ENCODE measurements around the gene BRME1. TPM values are rescaled to one million over a fixed set of nuclear protein-coding genes. Genes with fewer than 3 reads are reported as not detected.
A peak's percentile ranks its signal among the peaks of the same experiment; 100 is the strongest.
"Not testable (repeated sequence)": the region's sequence is repeated elsewhere in the genome, so short reads cannot be mapped to it uniquely, and the experiment has no call there.

Gene BRME1
- total RNA-seq, 2 donors from 2014 or later: 5.1 to 10.5 TPM

GRCh38 chr19:13864667-13865570 lies 41.0 kb downstream of the BRME1 start:
- peaks cover 0 to 12% of the 10 kb centered on the region in 2 donors for H3K36me3 Mint-ChIP-seq
- H3K9me3 Mint-ChIP-seq: no peaks in the 10 kb centered on the region
- no peak for ATAC-seq
- DNase-seq (ENCODE audit: low spot score in 2 of 2): no peak
- no peak overlapping the region for H3K27ac Mint-ChIP-seq

- ATAC-seq (no peak), DNase-seq (ENCODE audit: low spot score in 2 of 2) (no peak)
- H3K9me3 Mint-ChIP-seq: no peaks in the 10 kb centered on the region
- H3K36me3 Mint-ChIP-seq: peaks cover 0 to 12% of the 10 kb centered on the region in 2 donors
- H3K27ac Mint-ChIP-seq: no peak overlapping the region
These were observed 41.8 kb downstream of the BRME1 start for GRCh38 chr19:13864046-13864666.

- peak; percentile 92 to 95 for ATAC-seq
- Mint-ChIP-seq H3K36me3 (peaks cover 0 to 12% of the 10 kb centered on the region in 2 donors), H3K27ac (peak overlapping the region; percentile 88 to 95), H3K9me3 (no peaks in the 10 kb centered on the region)
- DNase-seq (ENCODE audit: low spot score in 2 of 2): peak; percentile 90 to 94
These were observed 44.0 kb downstream of the BRME1 start for GRCh38 chr19:13861714-13862531.

- peak; percentile 4 to 11 for ATAC-seq
These were observed 44.6 kb downstream of the BRME1 start for GRCh38 chr19:13861392-13861713.

GRCh38 chr19:13860679-13861391 lies 45.1 kb downstream of the BRME1 start:
- ATAC-seq (no peak), DNase-seq (ENCODE audit: low spot score in 2 of 2) (no peak)
- Mint-ChIP-seq H3K36me3 (peaks cover 0 to 7% of the 10 kb centered on the region in 2 donors), H3K27ac (peak overlapping the region; percentile 88 to 95), H3K9me3 (no peaks in the 10 kb centered on the region)

More at GRCh38 chr19:13861392-13861713, 44.6 kb downstream of the BRME1 start:
- Mint-ChIP-seq H3K36me3 (peaks cover 0 to 8% of the 10 kb centered on the region in 2 donors), H3K27ac (peak overlapping the region; percentile 88 to 95), H3K9me3 (no peaks in the 10 kb centered on the region)
- DNase-seq (ENCODE audit: low spot score in 2 of 2): no peak

GRCh38 chr19:13859361-13859880 lies 46.5 kb downstream of the BRME1 start:
- H3K36me3 Mint-ChIP-seq: peaks cover 0 to 4% of the 10 kb centered on the region in 2 donors
- no peaks in the 10 kb centered on the region for H3K9me3 Mint-ChIP-seq
- peak overlapping the region in 1 of 2 donors; percentile 12 for H3K27ac Mint-ChIP-seq
- DNase-seq (ENCODE audit: low spot score in 2 of 2) (no peak), ATAC-seq (no peak)

- no peak for ATAC-seq
- Mint-ChIP-seq H3K9me3 (no peaks in the 10 kb centered on the region), H3K36me3 (no peaks in the 10 kb centered on the region), H3K27ac (no peak overlapping the region)
- DNase-seq (ENCODE audit: low spot score in 2 of 2): no peak
These were observed 49.4 kb downstream of the BRME1 start for GRCh38 chr19:13856497-13856896.

- H3K9me3 Mint-ChIP-seq, H3K36me3 Mint-ChIP-seq: not testable (repeated sequence)
These were observed 53.7 kb downstream of the BRME1 start for GRCh38 chr19:13852171-13852707.

GRCh38 chr19:13851734-13852114 lies 54.2 kb downstream of the BRME1 start:
- peak overlapping the region in 1 of 2 donors; percentile 98 for H3K27ac Mint-ChIP-seq
- H3K36me3 Mint-ChIP-seq; DNase-seq (ENCODE audit: low spot score in 2 of 2); ATAC-seq; H3K9me3 Mint-ChIP-seq: not testable (repeated sequence)

More at GRCh38 chr19:13852171-13852707, 53.7 kb downstream of the BRME1 start:
- not testable (repeated sequence) for DNase-seq (ENCODE audit: low spot score in 2 of 2); ATAC-seq; H3K27ac Mint-ChIP-seq

- DNase-seq (ENCODE audit: low spot score in 2 of 2) (peak in 1 of 2 donors; percentile 79), ATAC-seq (peak in 1 of 2 donors; percentile 3)
- Mint-ChIP-seq H3K27ac (peak overlapping the region; percentile 85 to 98), H3K9me3 (no peaks in the 10 kb centered on the region), H3K36me3 (no peaks in the 10 kb centered on the region)
These were observed 54.8 kb downstream of the BRME1 start for GRCh38 chr19:13850910-13851733.

GRCh38 chr19:13849991-13850909 lies 55.7 kb downstream of the BRME1 start:
- DNase-seq (ENCODE audit: low spot score in 2 of 2) (peak; percentile 79 to 81), ATAC-seq (no peak)
- H3K9me3 Mint-ChIP-seq: no peaks in the 10 kb centered on the region
- no peaks in the 10 kb centered on the region for H3K36me3 Mint-ChIP-seq
- peak overlapping the region; percentile 85 to 98 for H3K27ac Mint-ChIP-seq

- no peaks in the 10 kb centered on the region for H3K36me3 Mint-ChIP-seq
- ATAC-seq (no peak), DNase-seq (ENCODE audit: low spot score in 2 of 2) (no peak)
- peak overlapping the region; percentile 72 to 98 for H3K27ac Mint-ChIP-seq
- no peaks in the 10 kb centered on the region for H3K9me3 Mint-ChIP-seq
These were observed 56.9 kb downstream of the BRME1 start for GRCh38 chr19:13848798-13849676.

GRCh38 chr19:13848340-13848677 lies 57.6 kb downstream of the BRME1 start:
- ATAC-seq (no peak), DNase-seq (ENCODE audit: low spot score in 2 of 2) (no peak)
- H3K36me3 Mint-ChIP-seq: no peaks in the 10 kb centered on the region
- H3K27ac Mint-ChIP-seq: peak overlapping the region; percentile 5 to 98
- no peaks in the 10 kb centered on the region for H3K9me3 Mint-ChIP-seq
